Activated CD8-positive, alpha-beta memory T cell treated with anti-CD3 and anti-CD28 coated beads for 36 hours (primary cell): ENCODE data around the gene CASP9. TPM values are rescaled to one million over a fixed set of nuclear protein-coding genes. Genes with fewer than 3 reads are reported as not detected.

Experiments used
- CTCF ChIA-PET: fragments of 350-600 bp; sonication (Branson Sonifier 250); formaldehyde crosslinking; loops from one replicate; lab custom pipeline; 2021; ENCODE audit warnings: antibody characterized with exemption; lab: Charles Lee
- POLR2A ChIA-PET: fragments of 350-600 bp; sonication (Branson Sonifier 250); formaldehyde crosslinking; loops from one replicate; lab custom pipeline; 2021; ENCODE audit warnings: antibody characterized with exemption; lab: Charles Lee
- total RNA-seq, 2 experiments: library from RNA; stranded (reverse); gene quantifications; one replicate each; pipeline ENCODE4 v1.2.3, GENCODE V29; 2021

Gene CASP9
- total RNA-seq = 1 to 10 TPM; 8.3 to 9.2 TPM

DNA sequence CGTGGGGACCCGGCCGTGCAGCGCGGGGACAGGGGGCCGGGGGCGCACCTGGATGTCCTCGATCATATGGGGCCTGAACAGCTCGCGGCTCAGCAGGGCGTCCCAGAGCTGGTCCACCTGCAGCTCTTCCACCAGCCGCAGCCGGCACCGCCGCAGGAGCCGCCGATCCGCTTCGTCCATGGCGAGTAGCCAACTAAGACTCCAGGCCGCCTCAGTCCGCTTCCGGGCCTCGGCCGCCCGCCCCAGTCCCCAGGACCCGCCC is at the start of gene CASP9:
Gene CASP9 (minus strand): TSS at position 195 of the 262 bp plus-strand sequence. CDS start 15 bp downstream, at position 180.
- ChIA-PET POLR2A (no interaction called here), CTCF (interaction anchor here (0.8 kb wide), 1 partner anchor 186 kb away, joined by 3 read pairs; no protein-coding TSS in a partner anchor)

DNA sequence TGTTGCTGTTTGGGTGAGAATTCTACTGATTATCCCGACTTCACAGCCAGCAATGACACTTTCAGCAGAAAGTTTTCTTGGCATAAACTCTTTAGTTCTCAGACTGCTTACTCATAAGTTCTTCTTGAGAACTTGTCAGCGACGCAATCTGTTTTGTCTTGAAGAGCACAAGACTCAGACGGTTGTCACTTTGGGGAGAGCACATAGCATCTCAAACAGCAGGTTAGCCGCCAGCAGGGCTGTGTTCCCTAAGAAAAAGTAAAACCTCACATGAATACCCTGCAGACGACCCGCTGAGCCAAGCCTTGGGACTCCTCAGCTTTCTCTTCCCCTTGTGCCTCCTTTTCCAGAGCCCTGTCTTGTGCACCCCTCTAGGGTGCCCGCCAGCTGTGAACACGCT is 49.5 kb upstream of the CASP9 start:
- ChIA-PET CTCF (no interaction called here), POLR2A (no interaction called here)

DNA sequence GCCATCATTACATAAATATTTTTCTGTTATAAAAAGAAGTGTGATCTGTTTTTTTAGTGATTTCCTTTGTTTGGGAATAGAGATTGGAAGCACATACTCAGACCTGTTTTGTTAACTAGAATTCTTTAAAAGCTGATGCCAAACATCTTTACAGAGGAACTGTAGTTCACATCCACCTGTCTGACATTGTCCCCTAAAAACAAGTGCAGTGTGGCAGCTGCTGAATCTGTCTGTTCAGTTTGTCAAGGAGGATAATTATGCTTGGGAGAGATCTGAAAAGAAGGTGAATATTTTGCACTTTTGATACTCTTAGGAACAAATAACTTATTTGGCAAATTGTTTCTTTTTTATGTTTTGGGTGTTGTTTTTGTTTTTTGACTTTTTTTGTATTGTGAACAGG is 47.3 kb upstream of the CASP9 start:
- POLR2A ChIA-PET = no interaction called here
- CTCF ChIA-PET = interaction anchor here (0.6 to 0.7 kb wide), 3 partner anchors 70 to 685 kb away, joined by 4 to 6 read pairs (median 5); no protein-coding TSS in a partner anchor

GRCh38 chr1:15570861-15571260 is 46.8 kb upstream of the CASP9 start:
- ChIA-PET CTCF (interaction anchor here (0.6 kb wide), 1 partner anchor 71 kb away, joined by 4 read pairs; no protein-coding TSS in a partner anchor), POLR2A (no interaction called here)

GRCh38 chr1:15568387-15569073 is 44.5 kb upstream of the CASP9 start:
- ChIA-PET POLR2A (no interaction called here), CTCF (interaction anchor here (0.5 kb wide), 1 partner anchor 187 kb away, joined by 4 read pairs; no protein-coding TSS in a partner anchor)

DNA sequence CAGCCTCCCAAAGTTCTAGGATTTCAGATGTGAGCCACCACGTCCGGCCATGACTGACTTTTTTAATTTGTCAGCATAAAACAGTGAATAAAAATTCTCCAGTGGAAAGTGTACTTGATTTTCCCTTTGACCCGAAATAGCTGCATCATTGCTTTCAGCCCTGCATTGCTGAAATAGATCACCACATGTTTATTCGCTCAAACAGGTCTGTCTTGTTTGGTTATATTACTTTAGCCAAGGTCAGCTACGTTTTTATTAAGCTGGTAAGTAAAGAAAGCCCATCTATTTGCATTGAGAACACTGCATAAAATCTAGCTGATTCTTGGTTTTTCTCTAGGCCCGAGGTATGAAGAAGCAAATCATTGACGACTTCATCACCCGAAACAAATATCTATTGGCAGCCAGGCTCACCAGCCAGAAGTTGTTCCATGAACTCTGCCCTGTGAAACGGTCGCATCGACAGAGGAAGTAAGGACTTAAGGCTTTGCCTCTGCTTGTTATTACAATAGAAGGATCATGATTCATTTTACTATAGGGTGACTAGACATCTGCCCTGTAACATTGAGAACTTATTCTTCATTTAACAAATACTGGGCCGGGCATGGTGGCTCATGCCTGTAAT is 35.3 kb upstream of the CASP9 start:
- CTCF ChIA-PET = no interaction called here
- POLR2A ChIA-PET = no interaction called here

GRCh38 chr1:15558516-15558915 is 34.5 kb upstream of the CASP9 start:
- ChIA-PET CTCF (no interaction called here), POLR2A (no interaction called here)

DNA sequence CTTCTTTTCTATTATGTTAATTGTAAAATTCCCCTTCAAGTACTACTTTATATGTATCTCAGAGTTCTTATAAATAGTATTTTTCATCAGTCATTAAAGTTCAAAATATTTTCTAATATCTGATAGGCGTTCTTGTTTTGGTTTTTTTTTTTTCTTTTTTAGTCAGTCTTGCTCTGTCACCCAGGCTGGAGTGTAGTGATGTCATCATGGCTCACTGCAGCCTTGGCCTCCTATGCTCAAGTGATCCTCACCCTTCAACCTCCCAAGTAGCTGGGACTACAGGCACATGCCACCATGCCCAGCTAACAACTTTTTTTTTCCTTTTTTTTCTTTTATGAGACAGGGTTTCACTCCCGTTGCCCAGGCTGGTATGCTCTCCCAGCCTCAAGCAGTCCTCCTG is 33.6 kb upstream of the CASP9 start:
- ChIA-PET POLR2A (no interaction called here), CTCF (interaction anchor here (0.7 kb wide), 1 partner anchor 17 kb away, joined by 3 read pairs; no protein-coding TSS in a partner anchor)

DNA sequence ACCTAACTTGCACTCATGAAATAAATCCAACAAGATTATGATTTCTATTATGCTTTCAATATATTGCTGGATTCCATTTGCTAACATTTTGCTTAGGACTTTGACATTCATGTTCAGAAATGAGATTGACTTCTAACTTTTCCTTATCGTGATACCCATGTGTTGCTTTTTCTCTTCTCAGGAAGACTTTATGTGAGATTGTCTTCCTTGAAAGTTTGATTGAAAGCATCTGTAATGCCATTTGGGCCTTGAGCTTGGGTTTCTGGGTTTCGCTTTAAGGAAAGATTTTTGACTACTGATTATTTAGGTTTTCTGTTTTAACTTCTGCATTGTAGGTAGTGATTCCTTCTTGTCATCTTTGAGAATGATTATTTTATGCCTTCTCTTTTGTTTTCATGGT is 33.0 kb upstream of the CASP9 start:
- POLR2A ChIA-PET = no interaction called here
- CTCF ChIA-PET = no interaction called here

- CTCF ChIA-PET = no interaction called here
- POLR2A ChIA-PET = no interaction called here
Measured at GRCh38 chr1:15550573-15550972, 26.6 kb upstream of the CASP9 start.

- ChIA-PET CTCF (no interaction called here), POLR2A (no interaction called here)
Measured at GRCh38 chr1:15546641-15547040, 22.6 kb upstream of the CASP9 start.

- CTCF ChIA-PET = no interaction called here
- POLR2A ChIA-PET = no interaction called here
Measured at GRCh38 chr1:15543589-15544568, 19.9 kb upstream of the CASP9 start.

GRCh38 chr1:15543251-15543588 is 19.2 kb upstream of the CASP9 start:
- ChIA-PET CTCF (no interaction called here), POLR2A (no interaction called here)

DNA sequence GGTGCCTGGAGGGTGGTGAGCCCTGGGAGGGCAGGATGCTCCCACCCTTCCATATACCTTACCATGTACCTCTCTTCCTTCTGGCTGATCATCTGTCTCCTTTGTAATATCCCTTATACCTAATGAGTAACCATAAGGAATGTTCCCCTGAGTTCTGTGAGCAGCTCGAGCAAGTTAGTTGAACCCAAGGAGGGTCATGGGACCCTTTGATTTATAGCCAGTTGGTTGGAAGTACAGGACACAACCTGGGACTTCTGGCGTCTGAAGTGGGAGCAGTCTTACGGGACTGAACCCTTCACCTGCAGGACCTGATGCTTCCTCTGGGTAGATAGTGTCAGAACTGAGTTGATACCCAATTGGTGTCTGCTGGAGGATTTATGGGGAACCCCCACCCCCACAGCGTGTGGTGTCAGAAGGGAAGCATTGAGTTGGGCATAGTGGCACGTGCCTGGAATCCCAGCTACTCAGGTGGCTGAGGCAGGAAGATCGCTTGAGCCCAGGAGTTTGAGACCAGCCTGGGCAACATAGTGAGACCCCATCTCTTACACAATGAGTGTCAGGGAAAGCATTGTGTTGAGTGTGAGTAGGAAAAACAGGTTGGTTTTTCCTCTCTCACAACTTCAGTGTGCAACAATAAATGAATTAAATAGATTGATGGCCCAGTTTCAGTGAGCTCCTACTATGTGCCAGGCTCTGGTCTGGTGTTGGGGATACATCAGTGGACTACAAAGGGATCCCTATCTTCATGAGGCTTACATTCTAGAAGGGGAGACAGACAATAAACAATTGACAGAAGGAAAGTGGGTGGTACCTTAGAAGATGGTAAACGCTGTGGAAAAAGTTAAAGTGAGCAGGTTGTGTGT is 18.6 kb upstream of the CASP9 start:
- POLR2A ChIA-PET = no interaction called here
- CTCF ChIA-PET = no interaction called here

GRCh38 chr1:15541231-15541792 is 17.3 kb upstream of the CASP9 start:
- ChIA-PET CTCF (no interaction called here), POLR2A (no interaction called here)

- CTCF ChIA-PET = no interaction called here
- POLR2A ChIA-PET = no interaction called here
Measured at GRCh38 chr1:15540186-15540585, 16.2 kb upstream of the CASP9 start.

GRCh38 chr1:15538771-15539170 is 14.8 kb upstream of the CASP9 start:
- ChIA-PET POLR2A (no interaction called here), CTCF (no interaction called here)

- ChIA-PET CTCF (no interaction called here), POLR2A (no interaction called here)
Measured at GRCh38 chr1:15531682-15532081, 7.7 kb upstream of the CASP9 start.

DNA sequence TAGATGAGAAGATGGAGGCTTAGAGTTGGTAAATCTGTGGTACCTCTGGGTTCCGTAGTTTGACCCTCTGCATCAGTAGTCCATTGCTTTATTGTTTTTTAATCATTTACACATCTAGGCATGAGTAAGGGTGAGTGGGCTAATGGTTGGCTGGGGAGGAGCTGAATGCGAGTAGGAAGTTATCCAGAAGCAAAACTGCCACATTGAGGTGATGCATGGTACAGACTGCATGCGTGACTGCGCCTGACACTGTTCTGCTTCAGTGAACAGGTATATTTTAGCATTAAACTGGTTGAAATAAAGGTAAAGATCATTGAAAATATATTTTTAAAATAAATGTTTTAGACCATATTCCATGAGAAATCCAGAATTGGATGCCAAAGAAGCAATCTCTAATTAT is 7.0 kb upstream of the CASP9 start:
- ChIA-PET CTCF (interaction anchor here (0.6 kb wide), 1 partner anchor 181 kb away, joined by 5 read pairs; no protein-coding TSS in a partner anchor), POLR2A (no interaction called here)
